RWPE1 (cell line): ENCODE results near the gene GABRB1.
"Not testable (repeated sequence)": the region's sequence is repeated elsewhere in the genome, so short reads cannot be mapped to it uniquely, and the experiment has no call there.

Experiments used
- CTCF ChIA-PET: fragments of 350-600 bp; sonication (Branson Sonifier 250); formaldehyde crosslinking; extraction: SDS; loops from one replicate; lab custom pipeline; 2021; lab: Yijun Ruan, JAX
- POLR2A ChIA-PET: fragments of 400-600 bp; formaldehyde crosslinking; extraction: SDS; loops from one replicate; lab custom pipeline; 2020; ENCODE audit warnings: antibody characterized with exemption; ENCODE audit not compliant: low non-redundant PET; lab: Yijun Ruan, JAX
- DNase-seq: peaks from one replicate; pipeline ENCODE4 v3.0.0; 2012; ENCODE audit warnings: low spot score
- H3K27ac ChIP-seq: fragments of 450-650 bp; 2 replicates; pipeline ENCODE4 v1.5.1; 2017
- TF ChIP-seq, protein P1 (sequence below): fragments of 450-650 bp; conservative IDR thresholded peaks from 2 replicates; pipeline ENCODE4 v1.5.1; 2017; ENCODE audit warnings: low read depth, mild to moderate bottlenecking

GABRB1 gene

DNA sequence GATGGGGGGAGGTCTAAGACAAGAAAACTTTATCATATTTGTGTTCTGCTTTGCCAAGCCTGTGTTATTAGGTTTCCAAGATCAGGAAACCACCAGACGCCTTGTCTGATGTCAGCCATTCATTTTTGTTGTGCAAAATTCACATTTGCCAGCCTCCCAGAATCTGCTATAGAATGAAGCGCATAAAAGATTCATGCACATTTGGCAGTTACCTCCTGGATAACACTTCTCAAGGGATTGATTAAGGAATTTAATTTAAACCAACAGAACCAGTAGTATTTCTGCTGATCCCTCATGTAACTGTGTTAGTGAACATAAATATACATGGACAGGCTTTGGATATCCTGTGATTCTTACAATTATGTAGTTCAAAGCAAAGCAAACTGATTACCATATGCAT, 244.2 kb downstream of the GABRB1 start:
- TF ChIP-seq, protein P1, sequence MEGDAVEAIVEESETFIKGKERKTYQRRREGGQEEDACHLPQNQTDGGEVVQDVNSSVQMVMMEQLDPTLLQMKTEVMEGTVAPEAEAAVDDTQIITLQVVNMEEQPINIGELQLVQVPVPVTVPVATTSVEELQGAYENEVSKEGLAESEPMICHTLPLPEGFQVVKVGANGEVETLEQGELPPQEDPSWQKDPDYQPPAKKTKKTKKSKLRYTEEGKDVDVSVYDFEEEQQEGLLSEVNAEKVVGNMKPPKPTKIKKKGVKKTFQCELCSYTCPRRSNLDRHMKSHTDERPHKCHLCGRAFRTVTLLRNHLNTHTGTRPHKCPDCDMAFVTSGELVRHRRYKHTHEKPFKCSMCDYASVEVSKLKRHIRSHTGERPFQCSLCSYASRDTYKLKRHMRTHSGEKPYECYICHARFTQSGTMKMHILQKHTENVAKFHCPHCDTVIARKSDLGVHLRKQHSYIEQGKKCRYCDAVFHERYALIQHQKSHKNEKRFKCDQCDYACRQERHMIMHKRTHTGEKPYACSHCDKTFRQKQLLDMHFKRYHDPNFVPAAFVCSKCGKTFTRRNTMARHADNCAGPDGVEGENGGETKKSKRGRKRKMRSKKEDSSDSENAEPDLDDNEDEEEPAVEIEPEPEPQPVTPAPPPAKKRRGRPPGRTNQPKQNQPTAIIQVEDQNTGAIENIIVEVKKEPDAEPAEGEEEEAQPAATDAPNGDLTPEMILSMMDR, result no peak
- CTCF ChIA-PET, result no interaction called here
- POLR2A ChIA-PET, result no interaction called here
- no peak overlapping the region for H3K27ac ChIP-seq
- no peak for DNase-seq

DNA sequence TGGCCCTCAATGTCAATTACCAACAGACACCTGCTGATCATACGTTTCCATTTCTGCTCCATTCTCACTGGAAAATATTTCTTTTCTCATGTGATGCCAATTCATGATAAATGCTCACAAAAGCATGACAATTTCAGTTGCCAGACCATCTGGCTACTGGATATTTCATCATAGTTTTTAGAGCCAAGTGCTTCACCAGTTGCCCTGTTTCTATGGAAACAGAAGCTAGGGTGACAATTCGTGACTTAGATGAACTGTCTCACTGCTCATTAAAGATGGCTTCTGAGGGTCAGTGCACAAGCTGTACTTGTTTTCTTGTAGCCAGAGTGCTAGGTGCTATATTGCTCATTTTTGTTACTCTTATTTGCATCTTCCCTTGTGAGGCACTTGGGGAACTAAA, 247.3 kb downstream of the GABRB1 start:
- no peak for DNase-seq
- CTCF ChIA-PET, result no interaction called here
- POLR2A ChIA-PET, result no interaction called here
- H3K27ac ChIP-seq, result no peak overlapping the region
- TF ChIP-seq, protein P1, result no peak

DNA sequence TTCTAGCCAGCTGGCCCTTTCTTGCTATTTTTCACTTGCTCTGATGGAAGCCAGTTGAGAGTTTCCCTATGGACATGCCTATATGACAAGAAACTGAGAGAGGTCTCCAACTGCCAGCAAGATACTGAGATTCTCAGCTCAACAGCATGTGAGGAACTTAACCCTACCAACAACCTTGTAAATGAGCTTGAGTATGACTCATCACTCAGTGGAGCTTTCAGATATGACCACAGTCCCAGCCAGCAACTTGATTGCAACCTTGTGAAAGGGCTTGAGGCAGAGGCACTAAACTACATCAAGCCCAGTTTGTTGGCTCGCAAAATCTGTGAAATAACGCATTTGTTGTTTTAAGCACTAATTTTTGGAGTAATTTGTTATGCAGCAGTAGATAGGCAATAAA, 256.4 kb downstream of the GABRB1 start:
- TF ChIP-seq, protein P1, result no peak
- no peak for DNase-seq
- CTCF ChIA-PET, result no interaction called here
- no peak overlapping the region for H3K27ac ChIP-seq
- POLR2A ChIA-PET, result no interaction called here

DNA sequence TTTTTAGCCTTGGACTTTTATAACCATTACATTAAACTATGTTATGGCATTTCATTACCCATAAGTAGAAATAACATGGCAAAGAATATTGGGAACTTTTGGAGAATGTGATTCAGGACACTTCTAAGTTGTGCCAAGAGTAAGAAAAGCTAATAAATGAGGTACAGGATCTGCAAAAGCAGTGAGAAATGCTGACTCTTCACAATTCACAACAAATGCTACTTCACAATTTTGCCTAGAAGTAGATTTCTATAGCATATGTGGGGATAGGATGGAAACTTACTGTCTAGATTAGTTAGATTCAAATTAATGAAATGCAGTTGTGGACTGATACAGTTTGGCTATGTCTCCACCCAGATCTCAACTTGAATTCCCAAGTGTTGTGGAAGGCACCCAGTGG, 258.4 kb downstream of the GABRB1 start:
- ChIA-PET CTCF (no interaction called here), POLR2A (no interaction called here)
- DNase-seq, result no peak
- no peak overlapping the region for H3K27ac ChIP-seq
- TF ChIP-seq, protein P1, result no peak

DNA sequence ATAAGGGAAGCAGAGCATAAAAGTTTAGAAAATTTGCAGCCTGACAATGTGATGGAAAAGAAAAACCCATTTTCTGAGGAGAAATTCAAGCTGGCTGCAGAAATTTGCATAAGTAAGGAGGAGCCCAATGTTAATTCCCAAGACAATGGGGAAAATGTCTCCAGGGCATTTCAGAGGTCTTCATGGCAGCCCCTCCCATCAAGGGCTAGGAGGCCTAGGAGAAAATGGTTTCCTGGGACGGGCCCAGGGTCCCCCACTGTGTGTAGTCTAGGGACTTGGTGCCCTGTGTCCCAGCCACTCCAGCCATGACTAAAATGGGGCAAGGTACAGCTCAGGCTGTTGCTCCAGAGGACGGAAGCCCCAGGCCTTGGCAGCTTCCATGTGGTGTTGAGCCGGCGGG, 259.5 kb downstream of the GABRB1 start:
- H3K27ac ChIP-seq, POLR2A ChIA-PET, CTCF ChIA-PET, DNase-seq: not testable (repeated sequence)

DNA sequence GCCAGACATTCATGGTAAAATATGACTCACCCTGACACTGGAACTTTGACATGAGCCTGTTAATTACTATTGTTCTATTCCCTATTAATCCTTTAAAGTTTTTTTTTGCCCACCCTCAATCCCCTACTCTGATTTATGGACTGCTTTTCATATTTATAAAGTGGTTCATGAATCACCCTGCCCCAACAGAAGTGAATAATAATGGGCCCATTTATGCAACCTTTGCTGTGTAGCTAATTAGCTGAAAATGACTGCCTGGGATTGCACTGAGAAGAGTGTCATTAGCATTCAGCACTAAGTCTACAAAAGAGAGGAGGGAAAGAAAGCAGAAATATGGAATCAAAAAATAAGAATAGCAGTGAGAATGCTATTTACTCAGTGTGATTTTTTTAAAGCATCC, 277.8 kb downstream of the GABRB1 start:
- TF ChIP-seq, protein P1, result no peak
- no peak for DNase-seq
- POLR2A ChIA-PET, result no interaction called here
- CTCF ChIA-PET, result interaction anchor here (0.7 kb wide), 1 partner anchor 250 kb away, joined by 3 read pairs; no protein-coding TSS in a partner anchor
- no peak overlapping the region for H3K27ac ChIP-seq

DNA sequence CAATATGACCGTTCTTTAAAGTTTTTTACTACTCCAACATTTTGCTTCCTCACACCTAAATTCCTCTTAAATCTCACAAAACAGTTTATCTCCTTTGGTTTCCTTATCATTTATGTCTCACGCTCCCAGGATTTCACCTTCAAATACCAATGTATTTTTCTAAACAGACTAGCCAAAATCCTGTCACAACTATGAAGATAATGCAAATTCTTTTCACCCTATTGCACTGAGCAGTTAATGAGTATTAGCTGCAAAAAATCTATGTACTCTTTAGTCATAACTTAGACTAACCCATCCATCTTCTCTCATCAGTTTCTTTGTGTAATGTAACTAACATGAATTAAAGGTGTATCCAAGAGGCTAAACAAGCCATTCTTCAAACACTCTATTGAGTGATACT, 280.8 kb downstream of the GABRB1 start:
- DNase-seq, result no peak
- H3K27ac ChIP-seq, result no peak overlapping the region
- TF ChIP-seq, protein P1, result no peak
- ChIA-PET CTCF (interaction anchor here (0.6 to 0.7 kb wide), 2 partner anchors 130 to 713 kb away, joined by 3 read pairs; no protein-coding TSS in a partner anchor), POLR2A (no interaction called here)
